Right hindlimb (tissue), 1 donor: ENCODE results near the gene EXOC7.
"Not testable (repeated sequence)": the region's sequence is repeated elsewhere in the genome, so short reads cannot be mapped to it uniquely, and the experiment has no call there.

Source experiments
- DNase-seq: peaks from one replicate; pipeline ENCODE4 v3.0.0-alpha.2; 2018

The EXOC7 gene

DNA sequence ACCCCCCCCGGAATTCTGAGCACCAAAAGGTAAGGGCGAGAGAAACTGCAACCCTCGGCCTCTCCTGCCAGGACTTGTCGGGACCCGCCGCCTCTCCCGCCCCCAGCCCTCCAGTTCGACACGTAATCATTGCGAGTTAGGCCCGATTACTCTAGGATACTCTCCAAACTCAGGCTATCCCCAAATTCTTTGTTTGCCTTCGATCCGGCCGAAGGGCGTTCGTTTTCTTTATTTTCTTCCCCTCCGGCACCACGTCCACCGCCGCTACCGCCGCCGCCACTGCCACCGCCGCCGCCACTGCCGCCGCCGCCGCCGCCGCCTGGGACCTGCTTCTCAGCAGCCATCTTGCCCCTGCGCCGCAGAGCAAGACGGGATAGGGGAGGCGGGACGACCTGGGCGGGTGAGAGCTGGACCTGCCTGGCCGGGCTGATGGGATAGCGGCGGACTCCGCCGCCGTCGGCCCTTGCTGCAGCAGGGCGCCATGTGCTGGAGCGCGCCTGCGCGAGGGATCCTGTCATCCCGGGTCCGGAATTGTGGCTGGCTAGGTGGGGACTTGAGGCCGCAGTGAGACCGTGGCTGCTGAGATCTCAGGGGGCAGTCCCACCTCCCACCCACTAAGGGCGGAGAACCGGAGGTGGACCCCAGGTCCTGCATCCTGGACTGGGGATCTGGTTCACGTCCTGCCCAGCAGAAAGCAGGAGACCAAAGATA lies 31.3 kb downstream of the EXOC7 start, which contains the start of gene SRP68:
SRP68 (minus strand) TSS at position 370 of the 711 bp plus-strand sequence; CDS start at position 344, 26 bp downstream.
- peak; percentile 97 for DNase-seq

DNA sequence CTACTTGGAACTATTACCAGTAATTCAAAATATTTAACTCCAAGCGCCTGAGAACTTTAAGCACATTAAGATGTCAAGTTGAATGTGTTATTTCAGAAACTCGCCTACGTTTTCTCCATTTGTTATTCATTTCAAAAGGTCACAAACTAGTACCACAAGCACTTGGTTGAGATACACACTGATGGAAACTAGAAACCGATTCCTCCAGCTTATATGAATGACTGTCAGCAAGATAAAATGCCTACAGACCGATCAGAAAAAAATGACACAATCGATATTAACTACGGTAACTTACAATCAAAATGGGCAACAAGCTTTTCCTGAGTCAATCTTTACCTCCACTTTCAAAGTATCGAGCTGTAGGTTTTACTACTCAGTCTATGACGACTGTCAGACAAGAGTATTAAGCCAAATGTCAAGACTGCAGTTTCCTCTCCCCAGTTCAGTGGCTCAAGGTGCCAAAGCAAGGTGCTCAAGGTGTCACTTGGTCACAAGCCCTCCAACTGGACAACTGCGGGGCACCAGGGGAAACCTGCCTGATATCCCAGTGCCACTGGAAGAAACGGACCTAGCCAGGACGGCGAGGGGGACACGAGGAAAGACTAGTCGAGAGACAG lies 31.9 kb downstream of the EXOC7 start:
- DNase-seq: no peak

DNA sequence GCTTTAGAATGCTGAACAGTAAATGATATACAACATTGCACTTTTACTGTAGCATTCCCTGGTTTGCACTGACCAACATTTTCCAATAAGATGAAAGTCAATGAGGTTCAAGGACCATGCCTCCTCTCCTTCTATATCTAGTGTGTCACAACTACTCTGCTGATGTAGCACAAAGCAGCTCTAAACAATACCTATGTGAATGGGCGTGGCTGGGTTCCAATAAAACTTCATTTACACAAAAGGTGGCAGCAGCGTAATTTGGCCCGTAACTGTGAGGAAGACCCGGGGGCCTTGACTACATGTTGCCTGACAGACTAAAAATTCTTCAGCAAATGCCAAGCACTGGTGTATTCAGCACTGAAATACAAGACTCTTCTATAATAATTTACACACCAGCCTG lies 37.8 kb downstream of the EXOC7 start:
- DNase-seq: no peak

DNA sequence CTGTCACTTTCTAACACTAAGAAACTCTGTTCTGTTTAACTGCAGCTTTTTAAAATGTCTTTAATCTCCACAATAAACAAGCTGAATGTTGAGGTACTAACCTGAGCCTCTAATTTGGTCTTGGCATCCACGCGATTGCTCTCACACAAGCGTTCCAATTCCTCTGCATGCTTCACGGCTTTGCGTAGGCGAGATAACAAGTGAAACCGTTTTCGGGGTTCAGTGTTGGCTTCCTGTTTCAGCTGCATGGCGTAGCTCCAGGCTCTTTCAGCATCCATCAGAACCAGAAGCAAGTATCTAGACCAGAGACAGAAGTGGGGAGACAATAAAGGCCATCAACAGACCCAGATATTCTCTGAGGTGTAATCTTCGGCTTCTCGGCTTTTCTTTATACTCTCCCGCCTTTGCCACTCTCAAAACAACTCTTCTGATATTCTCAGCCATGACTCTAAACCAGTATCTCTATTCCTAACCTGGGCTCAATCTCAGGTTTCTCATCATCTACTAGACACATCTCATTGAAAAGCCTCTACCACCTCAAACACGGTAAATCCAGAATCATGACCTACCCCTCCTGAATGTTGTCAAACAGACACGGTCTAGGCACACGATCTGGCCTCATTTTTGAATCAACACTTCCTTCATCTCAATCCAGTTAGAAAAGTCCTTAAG lies 39.6 kb downstream of the EXOC7 start:
- DNase-seq: no peak

DNA sequence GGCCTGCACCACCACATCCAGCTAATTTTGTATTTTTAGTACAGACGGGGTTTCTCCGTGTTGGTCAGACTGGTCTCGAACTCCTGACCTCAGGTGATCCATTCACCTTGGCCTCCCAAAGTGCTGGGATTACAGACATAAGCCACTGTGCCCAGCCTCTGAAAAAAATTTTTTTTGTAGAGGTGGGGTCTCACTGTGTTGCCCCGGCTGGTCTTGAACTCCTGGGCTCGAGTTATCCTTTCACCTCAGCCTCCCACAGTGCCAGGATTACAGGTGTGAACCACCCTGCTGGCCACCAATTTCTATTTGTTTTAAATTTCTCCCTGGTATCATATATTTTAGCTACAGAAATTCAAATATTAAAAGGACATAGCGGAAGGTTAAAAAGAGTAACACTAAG lies 45.3 kb downstream of the EXOC7 start:
- DNase-seq: not testable (repeated sequence)

GRCh38 chr17:76056882-76057281 lies 46.7 kb downstream of the EXOC7 start:
- no peak for DNase-seq

DNA sequence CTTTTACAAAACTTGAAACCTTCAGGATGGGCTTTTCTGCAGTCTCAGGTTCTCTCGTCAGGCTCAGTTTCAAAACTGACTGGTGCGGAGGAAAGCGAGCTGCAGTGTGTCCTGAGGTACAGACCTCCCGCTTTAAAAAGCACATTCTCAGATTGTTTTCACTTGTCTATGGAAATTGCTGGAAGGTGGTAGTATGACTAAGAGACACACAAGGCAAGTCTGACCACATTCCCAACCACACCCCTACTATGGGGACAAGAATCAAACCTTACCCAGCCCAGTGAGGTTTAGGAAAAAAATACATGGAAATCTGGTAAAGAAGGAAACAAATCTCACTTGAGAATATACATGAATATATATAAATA lies 49.5 kb downstream of the EXOC7 start:
- DNase-seq: no peak

- no peak for DNase-seq
Measured at GRCh38 chr17:76053246-76054111, 50.1 kb downstream of the EXOC7 start.

DNA sequence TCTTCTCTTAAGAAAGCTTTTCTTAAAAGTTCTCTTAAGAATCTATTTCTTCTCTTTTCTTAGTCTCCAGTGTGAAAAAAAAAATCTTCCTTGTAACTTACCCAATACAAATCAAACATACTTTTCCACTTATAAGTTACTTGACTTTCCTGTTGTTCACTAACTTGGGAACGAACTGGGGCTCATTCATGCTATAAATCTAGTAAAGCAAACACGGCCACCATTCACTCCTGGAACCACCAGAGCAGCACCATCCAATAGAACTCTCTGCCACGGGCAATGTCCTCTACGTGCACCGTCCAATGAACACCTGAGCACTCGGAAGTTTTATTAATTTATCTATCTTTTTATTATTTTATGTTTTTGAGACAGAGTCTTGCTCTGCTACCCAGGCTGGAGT lies 52.0 kb downstream of the EXOC7 start:
- DNase-seq: no peak

DNA sequence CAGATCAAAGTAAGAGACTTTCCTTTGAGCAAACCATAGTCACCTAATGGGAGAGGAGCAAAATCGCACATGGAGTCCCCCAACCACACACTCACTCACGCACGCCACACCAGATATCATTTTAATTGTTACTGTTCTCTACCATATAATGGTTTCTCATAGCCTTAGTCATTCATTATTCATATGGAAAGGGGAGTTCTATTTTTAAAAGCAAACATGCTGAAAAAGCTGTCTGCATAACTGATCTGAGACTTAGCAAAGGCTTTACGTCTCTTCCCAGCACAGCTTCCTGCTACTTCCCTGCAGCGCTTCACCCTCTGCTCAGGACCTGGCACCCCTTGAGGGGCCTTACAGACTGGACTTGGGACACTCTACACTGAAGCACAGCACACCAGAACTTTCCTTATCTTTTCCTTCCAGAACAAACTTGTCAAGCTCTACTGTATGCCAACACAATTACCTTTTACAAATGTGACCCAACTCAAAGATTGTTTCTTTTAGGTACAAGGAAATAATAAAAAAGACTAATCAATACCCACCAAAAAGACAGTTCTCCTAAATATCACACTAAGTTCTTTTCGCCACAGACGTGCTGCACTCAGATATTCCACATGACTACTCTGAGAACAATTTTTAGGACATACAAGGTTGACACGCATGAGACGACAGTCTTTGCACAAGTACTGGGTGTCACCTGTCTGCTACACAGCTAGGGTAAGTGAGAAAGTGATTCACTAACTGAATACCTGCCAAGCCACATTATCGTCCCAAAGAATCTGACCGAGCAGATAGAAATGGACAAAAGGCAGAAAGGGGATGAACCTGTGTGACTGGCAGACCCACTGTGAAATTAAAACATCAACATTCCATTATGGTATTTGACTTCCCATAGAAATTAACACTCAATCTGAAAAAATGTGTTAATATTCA lies 52.8 kb downstream of the EXOC7 start:
- DNase-seq: no peak

DNA sequence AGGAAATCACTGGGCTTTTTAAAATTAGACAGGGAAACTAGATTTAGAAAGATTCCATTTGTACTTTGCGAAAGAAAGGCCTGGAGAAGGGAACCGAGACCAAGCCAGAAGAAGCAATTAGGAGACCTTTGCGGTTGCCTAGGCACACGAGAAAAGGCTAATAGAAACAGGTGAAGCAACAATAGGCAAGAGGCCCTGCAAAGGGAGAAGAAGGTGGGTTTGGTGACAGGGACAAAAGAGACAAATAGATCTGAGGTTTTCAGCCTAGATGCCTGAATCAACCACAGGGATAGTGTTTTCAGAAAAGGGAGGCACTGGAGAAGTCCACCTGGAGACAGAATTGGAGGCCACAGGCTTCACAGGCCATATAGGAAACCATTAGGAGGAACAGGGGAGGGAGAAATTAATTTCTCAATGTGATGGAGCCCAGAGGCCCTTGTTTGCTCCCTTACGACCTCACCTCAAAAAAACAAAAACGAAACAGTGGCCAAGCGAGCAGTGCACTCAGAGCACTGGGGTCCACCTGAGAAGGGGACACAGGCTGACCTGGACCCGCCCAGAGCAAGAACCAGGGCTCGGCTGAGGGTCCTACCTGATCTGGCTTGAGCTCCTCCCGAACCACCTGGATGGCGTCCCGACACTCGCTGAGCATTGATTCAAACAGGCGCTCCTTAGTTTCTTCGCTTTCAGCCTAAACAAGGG lies 53.6 kb downstream of the EXOC7 start:
- DNase-seq: no peak

GRCh38 chr17:76049239-76049638 lies 54.3 kb downstream of the EXOC7 start:
- DNase-seq: no peak

DNA sequence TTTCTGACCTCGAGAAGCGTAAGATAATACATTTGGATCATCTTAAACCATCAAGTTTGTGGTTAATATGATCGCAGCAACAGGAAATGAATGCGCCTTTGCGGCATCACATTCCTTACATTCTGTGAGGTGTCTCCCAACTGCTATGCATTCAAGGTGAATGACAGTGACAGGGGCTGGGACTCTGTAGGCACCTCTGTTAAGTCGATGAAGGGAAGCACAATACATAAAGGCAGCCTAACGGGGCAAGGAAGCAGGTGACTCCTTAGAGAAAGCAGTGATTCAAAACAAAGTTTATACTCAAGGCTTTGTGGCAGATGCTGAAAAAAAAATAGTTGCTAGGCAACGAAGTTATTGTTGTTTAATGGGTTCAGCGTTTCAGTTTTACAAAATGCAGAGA lies 54.9 kb downstream of the EXOC7 start:
- no peak for DNase-seq

DNA sequence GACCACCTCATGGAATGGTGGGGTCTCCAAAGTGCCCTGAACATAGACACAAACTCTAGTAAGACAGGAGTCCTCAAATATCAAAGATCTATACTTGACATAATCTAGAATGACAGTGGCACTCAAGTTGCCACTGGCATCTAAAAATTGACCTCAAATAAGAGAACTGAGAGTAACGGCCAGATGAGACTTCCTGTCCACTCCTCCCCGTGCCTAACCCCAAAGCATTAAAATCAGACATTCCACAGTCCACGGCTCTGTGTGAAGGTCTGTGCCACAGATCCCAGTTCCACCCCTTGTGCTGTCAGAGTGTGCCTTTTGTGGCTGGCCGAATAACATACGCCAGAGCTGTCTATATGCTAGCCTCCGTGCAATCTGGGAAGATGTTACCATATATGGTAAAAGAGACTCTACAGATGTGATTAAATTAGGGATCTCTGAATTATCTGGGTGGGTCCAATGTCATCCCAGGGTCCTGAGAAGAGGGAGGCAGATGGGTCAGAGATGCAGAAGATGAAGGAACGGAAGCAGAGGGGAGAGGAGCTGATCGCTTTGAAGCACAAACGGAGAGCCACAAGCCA lies 55.5 kb downstream of the EXOC7 start:
- no peak for DNase-seq

DNA sequence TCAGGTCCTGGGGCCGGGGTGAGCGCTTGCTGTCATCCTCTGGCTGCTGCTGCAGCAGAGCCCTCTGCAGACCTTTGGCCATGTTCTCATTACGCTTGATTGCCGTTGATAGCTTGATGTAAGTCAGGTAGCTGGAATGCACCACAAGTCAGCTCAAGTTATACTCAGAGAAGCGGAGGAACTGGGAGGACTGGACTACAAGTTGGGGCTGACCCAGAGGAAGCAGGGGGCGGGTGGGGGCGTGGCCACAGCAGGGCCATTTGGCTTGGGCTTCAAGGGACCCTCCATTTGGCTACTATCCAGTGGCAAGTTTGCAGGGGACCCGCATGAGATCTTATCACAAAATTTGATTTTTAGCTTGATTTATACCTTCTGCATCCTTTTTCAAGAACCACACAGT lies 57.5 kb downstream of the EXOC7 start:
- no peak for DNase-seq

DNA sequence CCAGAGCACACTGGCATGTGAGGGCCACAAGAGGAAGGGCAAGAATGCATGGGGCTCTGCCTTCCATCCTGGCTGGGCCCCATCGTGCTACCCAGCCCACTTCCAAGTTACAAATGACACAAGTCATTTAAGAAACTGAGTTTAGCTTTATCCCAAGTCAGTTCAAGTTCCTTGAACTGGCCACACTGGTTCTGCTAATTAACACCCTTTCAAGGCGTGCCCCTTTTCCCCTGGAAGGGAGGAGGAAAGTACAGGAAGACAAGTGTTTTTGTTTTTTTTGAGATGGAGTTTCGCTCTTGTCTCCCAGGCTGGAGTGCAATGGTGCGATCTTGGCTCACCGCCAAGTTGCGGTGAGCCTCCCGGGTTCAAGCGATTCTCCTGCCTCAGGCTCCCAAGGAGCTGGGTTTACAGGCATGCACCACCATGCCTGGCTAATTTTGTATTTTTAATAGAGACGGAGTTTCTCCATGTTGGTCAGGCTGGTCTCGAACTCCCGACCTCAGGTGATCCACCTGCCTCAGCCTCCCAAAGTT lies 59.0 kb downstream of the EXOC7 start:
- DNase-seq: not testable (repeated sequence)

DNA sequence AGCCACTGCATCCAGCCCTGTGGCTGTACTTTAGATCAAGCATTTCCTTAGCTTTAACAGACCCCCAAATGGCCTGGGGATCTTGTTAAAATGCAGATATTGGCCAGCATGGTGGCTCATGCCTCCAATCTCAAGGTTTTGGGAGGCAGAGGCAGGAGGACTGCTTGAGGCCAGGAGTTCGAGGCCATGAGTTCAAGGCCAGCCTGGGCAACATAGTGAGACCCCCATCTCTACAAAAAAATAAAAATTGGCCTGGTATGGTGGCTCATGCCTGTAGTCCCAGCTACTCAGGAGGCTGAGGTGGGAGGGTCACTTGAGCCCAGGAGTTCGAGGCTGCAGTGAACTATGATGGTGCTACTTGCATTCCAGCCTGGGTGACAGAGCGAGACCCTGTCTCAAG lies 60.7 kb downstream of the EXOC7 start:
- not testable (repeated sequence) for DNase-seq

GRCh38 chr17:76040376-76040775 lies 63.2 kb downstream of the EXOC7 start:
- DNase-seq: no peak

DNA sequence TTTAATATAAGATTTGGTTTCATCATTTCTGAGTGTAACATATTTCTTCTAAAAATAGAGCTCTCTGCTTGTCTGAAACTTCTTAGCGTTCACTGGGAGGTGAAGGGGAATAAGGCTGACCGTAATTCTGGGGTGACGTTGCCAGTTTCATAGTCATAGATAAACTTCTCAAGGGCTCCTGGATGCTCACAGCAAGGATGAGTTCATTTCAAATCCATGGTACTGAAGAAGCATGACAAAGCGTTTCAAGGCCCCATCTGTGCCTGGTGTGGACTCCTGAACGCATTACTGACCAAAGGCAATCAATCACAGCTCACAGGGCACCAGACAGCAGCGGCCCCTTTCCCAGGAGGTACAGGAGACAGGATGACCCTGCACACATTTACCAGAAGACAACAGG lies 64.5 kb downstream of the EXOC7 start:
- no peak for DNase-seq

GRCh38 chr17:76038050-76038449 lies 65.5 kb downstream of the EXOC7 start:
- DNase-seq: no peak
